ENCODE results near the gene SLA2. TPM values are rescaled to one million over a fixed set of nuclear protein-coding genes. Genes with fewer than 3 reads are reported as not detected.
A peak's percentile ranks its signal among the peaks of the same experiment; 100 is the strongest.
"Not testable (repeated sequence)": the region's sequence is repeated elsewhere in the genome, so short reads cannot be mapped to it uniquely, and the experiment has no call there.

Gene SLA2
- total RNA-seq, 1 donor = not detected

- TF ChIP-seq CTCF (IDR thresholded peaks at IDR 0.05; ENCODE audit: insufficient read depth, low read depth, low read length) = no peak
- no peak for DNase-seq (ENCODE audit: low read depth)
- H3K4me3 ChIP-seq (ENCODE audit: low read depth, low read length) = no peak overlapping the region
Measured at GRCh38 chr20:36614781-36615557, 31.0 kb downstream of the SLA2 start.

GRCh38 chr20:36613974-36614373 lies 32.0 kb downstream of the SLA2 start:
- no peak for DNase-seq (ENCODE audit: low read depth)
- no peak for TF ChIP-seq CTCF (IDR thresholded peaks at IDR 0.05; ENCODE audit: insufficient read depth, low read depth, low read length)

GRCh38 chr20:36611625-36612024 lies 34.4 kb downstream of the SLA2 start:
- TF ChIP-seq CTCF (IDR thresholded peaks at IDR 0.05; ENCODE audit: insufficient read depth, low read depth, low read length) = no peak
- no peak for DNase-seq (ENCODE audit: low read depth)
- H3K4me3 ChIP-seq (ENCODE audit: low read depth, low read length) = no peak overlapping the region

More at GRCh38 chr20:36613974-36614373, 32.0 kb downstream of the SLA2 start:
- H3K4me3 ChIP-seq (ENCODE audit: low read depth, low read length) = no peak overlapping the region

DNA sequence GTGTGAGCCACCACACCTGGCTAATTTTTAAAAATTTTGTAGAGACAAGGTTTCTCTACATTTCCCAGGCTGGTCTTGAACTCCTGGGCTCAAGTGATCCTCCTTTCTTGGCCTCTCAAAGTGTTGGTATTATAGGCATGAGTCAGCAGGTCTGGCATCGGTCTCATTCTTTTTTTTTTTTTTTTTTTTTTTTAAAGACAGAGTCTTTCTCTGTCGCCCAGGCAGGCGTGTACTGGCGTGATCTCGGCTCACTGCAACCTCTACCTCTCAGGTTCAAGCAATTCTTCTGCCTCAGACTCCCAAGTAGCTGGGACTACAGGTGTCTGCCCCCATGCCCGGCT lies 37.6 kb downstream of the SLA2 start:
- DNase-seq (ENCODE audit: low read depth) = not testable (repeated sequence)

DNA sequence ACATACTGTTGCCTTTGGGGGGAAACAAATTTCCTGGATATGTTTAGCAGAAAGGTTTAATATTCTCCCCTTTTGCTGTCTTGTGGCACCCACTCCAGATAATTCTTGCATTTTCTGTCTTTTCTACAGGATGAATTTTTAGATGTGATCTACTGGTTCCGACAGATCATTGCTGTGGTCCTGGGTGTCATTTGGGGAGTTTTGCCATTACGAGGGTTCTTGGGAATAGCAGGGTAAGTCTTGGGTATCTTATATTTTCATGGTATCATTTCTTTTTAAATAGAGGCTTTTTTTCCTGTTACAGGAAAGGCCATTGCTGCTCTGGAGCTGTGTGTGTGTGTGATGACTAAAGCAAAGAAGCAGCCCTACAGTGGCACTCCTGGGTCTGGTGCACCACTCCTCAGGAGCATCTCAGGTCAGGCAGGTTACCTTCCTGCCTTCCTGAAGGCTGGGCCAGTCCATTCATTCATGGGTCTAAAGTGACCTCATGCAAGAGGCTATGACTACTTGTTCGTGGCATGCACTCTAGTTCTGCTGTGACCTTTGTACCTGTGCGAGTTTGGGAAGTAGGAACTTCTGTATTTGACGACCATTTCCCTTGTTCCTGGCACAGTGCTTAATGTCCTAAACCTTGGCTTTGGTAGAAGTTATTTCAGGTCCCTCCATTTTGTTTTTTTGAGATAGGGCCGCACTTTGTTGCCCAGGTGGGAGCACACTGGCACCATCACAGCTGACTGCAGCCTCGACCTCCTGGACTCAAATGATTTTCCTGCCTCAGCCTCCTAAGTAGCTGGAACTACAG lies 38.2 kb downstream of the SLA2 start:
- DNase-seq (ENCODE audit: low read depth) = no peak
- no peak for TF ChIP-seq CTCF (IDR thresholded peaks at IDR 0.05; ENCODE audit: insufficient read depth, low read depth, low read length)
- no peak overlapping the region for H3K4me3 ChIP-seq (ENCODE audit: low read depth, low read length)

More for the DNA sequence above, 37.6 kb downstream of the SLA2 start:
- H3K4me3 ChIP-seq (ENCODE audit: low read depth, low read length) = not testable (repeated sequence)

DNA sequence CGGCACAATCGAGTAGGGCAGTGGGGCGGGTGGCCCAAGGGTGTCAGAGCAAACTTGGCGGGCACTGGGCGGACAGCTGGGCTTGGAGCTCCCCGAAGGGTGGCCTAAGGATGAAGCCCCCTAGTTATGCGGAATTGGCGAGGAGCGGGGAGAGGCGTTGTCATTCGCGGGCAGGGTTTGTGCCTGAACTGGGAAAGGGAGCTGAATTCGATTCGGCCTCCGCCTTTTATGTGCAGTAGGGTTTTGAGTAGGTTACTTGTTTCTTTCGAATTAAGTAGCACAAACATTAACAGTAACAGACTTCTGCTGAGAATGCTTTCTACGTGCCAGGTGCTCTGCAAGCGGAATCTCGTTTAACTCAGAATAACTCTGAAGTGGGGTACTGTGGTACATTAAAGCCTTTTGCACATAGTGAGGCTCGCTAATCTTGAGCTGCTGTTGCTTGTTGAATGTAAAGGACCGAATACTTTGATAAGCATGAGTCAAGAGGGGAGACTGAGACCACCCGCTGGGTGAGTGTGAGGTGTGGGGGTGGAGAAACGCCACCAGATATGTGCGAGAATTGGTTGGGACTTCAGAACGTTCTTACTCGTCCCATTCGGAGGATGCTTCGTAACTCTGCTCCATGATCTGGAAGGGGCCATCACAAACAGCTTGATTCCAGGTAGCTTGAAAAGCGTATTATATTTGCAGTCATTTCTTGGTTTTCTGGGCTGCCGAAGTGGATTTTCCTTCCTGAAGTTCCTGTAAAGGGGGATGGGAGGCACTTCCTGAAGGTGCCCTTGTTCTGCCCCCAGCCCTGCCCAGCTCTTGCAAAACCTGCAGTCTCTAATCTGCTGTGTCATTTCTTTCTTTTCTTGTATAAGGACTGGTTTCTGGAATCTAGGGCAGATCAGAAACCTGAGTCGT lies 39.6 kb downstream of the SLA2 start:
- peak; percentile 58 for DNase-seq (ENCODE audit: low read depth)
- peak overlapping the region; percentile 78 for H3K4me3 ChIP-seq (ENCODE audit: low read depth, low read length)
- no peak for TF ChIP-seq CTCF (IDR thresholded peaks at IDR 0.05; ENCODE audit: insufficient read depth, low read depth, low read length)
